ENCODE results near the gene ACSL6.
A peak's percentile ranks its signal among the peaks of the same experiment; 100 is the strongest.

Gene ACSL6

DNA sequence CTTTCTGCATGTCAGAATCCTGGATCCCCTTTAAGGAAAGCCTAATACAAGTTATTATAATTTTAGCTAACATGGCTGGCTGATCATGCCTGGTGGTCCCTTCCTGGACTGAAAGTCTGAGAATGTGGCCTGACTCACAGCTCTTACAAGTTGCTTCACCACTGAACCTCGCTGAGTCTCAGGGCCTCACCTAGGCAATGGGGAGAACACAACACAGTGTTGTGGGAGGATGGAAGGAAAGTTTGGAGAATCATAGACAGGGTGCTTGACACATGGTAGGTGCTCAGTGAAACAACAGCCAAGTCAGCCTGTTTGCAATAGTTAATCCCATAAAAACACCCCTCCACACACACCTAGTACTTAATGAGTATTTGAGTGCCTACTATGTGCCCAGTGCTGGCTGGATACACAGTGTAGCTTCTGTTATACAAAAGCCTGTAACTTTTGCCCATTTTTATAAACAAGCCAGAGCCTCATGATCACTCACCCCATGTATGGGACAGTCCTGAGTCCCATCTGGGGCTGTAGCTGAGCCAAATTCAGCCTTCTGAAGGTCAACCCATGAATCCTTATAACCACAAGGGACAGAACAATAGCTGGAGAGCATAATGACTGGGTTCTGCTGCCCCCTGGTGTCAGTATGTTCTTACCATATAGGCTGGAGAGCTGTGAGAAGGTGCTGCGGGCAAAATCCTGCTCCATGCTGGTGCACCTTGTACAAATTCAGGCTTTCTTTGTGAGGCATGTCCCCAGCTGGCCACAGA is 3.9 kb downstream of the ACSL6 start:
- TF ChIP-seq, protein P1, sequence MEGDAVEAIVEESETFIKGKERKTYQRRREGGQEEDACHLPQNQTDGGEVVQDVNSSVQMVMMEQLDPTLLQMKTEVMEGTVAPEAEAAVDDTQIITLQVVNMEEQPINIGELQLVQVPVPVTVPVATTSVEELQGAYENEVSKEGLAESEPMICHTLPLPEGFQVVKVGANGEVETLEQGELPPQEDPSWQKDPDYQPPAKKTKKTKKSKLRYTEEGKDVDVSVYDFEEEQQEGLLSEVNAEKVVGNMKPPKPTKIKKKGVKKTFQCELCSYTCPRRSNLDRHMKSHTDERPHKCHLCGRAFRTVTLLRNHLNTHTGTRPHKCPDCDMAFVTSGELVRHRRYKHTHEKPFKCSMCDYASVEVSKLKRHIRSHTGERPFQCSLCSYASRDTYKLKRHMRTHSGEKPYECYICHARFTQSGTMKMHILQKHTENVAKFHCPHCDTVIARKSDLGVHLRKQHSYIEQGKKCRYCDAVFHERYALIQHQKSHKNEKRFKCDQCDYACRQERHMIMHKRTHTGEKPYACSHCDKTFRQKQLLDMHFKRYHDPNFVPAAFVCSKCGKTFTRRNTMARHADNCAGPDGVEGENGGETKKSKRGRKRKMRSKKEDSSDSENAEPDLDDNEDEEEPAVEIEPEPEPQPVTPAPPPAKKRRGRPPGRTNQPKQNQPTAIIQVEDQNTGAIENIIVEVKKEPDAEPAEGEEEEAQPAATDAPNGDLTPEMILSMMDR (conservative IDR thresholded peaks at IDR 0.05): peak; percentile 81
- no peak overlapping the region for H3K27ac ChIP-seq

DNA sequence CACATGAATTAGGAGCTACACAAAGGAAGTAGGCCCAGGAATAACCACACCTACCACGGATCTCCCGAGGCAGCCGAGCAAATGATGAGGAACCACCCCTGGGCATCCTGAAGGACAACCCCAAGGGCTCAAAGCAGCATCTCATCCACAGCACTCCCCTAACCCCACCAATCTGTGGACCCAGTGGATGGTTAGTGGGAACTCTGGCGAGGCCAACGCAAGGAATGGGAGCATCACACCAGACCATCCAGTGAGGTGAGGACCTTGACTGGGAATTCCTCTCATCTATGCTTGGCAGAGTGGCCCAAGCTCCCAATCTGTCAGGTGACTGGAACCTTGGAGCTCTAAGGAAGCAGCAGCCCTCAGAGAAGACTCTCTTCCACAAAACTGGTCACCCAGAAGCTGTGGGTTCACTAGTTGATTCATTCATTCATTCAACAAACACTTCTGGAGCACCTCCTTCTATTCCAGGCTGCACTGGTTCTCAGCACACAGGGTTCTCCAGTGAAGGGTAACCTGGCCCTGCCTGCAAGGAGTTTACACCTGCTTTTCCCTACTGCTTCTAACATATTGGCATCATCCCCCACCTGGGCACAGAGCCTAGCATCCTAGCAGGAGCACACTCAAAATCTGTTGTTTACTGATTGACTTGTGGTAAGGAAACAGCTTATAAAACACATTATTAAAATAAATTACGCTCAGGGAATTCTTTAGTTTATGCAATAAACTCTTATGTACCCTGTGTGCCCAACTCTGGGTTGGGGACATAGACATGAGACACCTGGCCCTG is 4.9 kb downstream of the ACSL6 start:
- TF ChIP-seq, protein P1 (conservative IDR thresholded peaks at IDR 0.05): no peak
- H3K27ac ChIP-seq: no peak overlapping the region

DNA sequence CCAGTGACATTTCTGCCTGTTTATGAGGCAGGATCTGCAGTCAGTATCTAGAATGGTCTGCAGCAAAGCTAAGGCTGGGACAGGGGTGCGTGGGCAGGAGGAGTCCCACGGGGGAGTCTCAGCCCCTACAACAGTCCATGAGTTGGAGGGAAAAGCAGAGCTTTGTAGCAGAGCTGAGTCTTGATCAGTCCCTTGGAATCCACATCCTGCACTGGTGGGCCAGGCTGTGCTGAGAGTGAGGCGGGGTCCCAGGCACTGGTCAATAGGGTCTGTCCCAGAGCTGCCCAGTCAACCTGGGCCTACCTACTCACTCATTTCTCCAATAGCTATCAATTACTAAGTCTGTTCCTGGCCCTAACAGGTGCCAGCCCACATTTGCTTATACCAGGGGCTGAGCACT is 5.9 kb downstream of the ACSL6 start:
- TF ChIP-seq, protein P1 (conservative IDR thresholded peaks at IDR 0.05): no peak
- H3K27ac ChIP-seq: no peak overlapping the region

DNA sequence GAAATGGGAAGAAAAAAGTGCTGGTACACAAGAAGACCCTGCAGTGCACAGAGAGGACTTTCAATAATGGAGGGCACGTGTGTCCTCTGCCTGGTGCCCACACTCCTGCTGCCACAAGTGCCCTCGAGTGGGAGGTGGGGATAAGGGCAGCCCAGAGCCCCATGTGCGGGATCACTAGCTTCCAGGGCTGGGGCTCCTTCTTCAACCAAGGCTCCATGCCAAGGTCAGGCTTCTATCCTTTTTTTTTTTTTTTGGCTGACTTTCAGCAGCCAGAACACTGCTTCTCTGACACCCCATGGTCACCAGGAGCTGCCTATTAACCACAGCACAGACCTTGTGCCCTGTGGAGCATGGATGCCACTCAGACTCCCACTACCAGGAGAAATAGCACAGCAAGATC is 7.5 kb downstream of the ACSL6 start:
- TF ChIP-seq, protein P1 (conservative IDR thresholded peaks at IDR 0.05): no peak
- H3K27ac ChIP-seq: no peak overlapping the region

DNA sequence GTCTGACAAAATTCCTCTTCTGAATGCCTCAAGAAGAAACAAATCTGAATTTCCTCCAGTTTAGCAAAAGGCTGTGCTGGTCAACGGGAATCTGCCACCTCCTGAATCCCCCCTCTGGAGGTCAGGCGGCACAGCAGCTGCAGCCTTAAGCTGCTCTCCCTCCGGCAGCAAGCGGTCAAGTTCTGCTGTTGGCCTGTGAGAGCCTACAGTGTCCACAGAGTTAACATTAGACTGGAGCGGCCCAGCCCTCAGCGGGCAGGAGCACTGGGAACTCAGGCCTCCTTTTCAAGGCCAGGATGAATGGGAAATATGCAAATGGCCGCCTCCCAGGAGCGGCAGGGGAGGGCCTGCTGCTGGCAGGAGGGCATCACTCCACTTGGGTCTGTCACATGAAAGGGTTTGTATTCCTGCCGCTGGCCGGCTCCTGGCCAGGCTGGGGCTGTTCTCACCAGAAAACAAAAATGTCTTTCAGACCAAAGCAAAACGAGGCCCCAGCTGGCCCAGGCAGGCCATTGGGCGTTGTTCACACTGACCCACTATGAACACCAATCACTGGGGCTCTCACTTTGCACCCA is 8.2 kb downstream of the ACSL6 start:
- TF ChIP-seq, protein P1 (conservative IDR thresholded peaks at IDR 0.05): no peak
- no peak overlapping the region for H3K27ac ChIP-seq

DNA sequence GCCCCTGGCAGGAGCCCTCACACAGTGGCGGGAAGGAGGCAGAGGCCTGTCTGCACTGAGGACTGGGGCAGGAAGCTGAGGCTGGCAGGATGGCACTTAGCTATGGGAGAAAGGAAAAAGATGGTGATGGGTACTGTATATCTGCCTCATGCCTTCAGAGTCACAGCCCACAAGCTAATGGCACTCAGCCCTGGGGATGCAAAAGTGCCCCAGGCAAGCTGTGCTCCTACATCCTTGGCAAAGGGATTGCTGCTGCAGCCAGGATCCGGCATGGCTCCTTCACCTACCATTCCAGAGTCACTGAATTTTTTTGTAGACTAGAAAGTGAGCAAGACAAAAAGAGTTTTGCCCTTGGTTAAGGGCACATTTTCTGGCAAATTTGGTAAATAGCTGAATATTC is 8.7 kb downstream of the ACSL6 start:
- no peak overlapping the region for H3K27ac ChIP-seq
- TF ChIP-seq, protein P1 (conservative IDR thresholded peaks at IDR 0.05): no peak

All from VCaP (cell line).